Mesendoderm (in vitro differentiated cells): Measurements from ENCODE around the gene KCNQ5.

Experiments
- DNase-seq: peaks from one replicate; pipeline ENCODE4 v3.0.0; 2013
- H2AK5ac ChIP-seq: 2 replicates; pipeline ENCODE4 v1.6.1; 2013; ENCODE audit warnings: low read length, inconsistent platforms
- H2BK120ac ChIP-seq: 2 replicates; pipeline ENCODE4 v1.6.1; 2013; ENCODE audit warnings: low read depth, mild to moderate bottlenecking, low read length, moderate library complexity, mixed read lengths
- H2BK15ac ChIP-seq: replicated peaks from 2 replicates; pipeline ENCODE4 v1.6.1; 2013; ENCODE audit warnings: low read depth, mild to moderate bottlenecking, moderate library complexity
- H2BK5ac ChIP-seq: 2 replicates; pipeline ENCODE4 v1.6.1; 2013; ENCODE audit warnings: low read length, inconsistent platforms
- H3K18ac ChIP-seq: 2 replicates; pipeline ENCODE4 v1.6.1; 2013; ENCODE audit warnings: mild to moderate bottlenecking, low read length, mixed read lengths
- H3K23ac ChIP-seq: one replicate; pipeline ENCODE4 v1.6.1; 2013; ENCODE audit warnings: low read length
- H3K27ac ChIP-seq: 2 replicates; pipeline ENCODE4 v1.5.1; 2013; ENCODE audit warnings: low read depth, mild to moderate bottlenecking, inconsistent platforms, low read length, moderate library complexity
- H3K27me3 ChIP-seq: 2 replicates; pipeline ENCODE4 v1.6.1; 2013; ENCODE audit warnings: low read length, control low read depth, mild to moderate bottlenecking, inconsistent platforms; ENCODE audit not compliant: insufficient read depth, poor library complexity
- H3K36me3 ChIP-seq: 2 replicates; pipeline ENCODE4 v1.6.1; 2013; ENCODE audit warnings: low read length, inconsistent platforms; ENCODE audit not compliant: control insufficient read depth, insufficient read depth
- H3K4ac ChIP-seq: one replicate; pipeline ENCODE4 v1.6.1; 2013; ENCODE audit warnings: low read depth, mild to moderate bottlenecking, low read length, moderate library complexity
- H3K4me1 ChIP-seq: 2 replicates; pipeline ENCODE4 v1.6.1; 2013; ENCODE audit warnings: low read depth, low read length, inconsistent platforms; ENCODE audit not compliant: control insufficient read depth
- H3K4me2 ChIP-seq: 2 replicates; pipeline ENCODE4 v1.6.1; 2013; ENCODE audit warnings: low read length
- H3K4me3 ChIP-seq: 2 replicates; pipeline ENCODE4 v1.5.1; 2013; ENCODE audit warnings: mild to moderate bottlenecking, low read length
- H3K56ac ChIP-seq: one replicate; pipeline ENCODE4 v1.6.1; 2013; ENCODE audit warnings: low read length
- H3K79me1 ChIP-seq: 2 replicates; pipeline ENCODE4 v1.6.1; 2013; ENCODE audit warnings: low read length, inconsistent platforms
- H3K79me2 ChIP-seq: 2 replicates; pipeline ENCODE4 v1.6.1; 2013; ENCODE audit warnings: mild to moderate bottlenecking, low read length; ENCODE audit not compliant: control insufficient read depth, insufficient read depth
- H3K9ac ChIP-seq: 2 replicates; pipeline ENCODE4 v1.6.1; 2013; ENCODE audit warnings: low read length, inconsistent platforms
- H4K5ac ChIP-seq: one replicate; pipeline ENCODE4 v1.6.1; 2013; ENCODE audit warnings: low read length
- H4K8ac ChIP-seq: one replicate; pipeline ENCODE4 v1.6.1; 2013; ENCODE audit warnings: low read depth, mild to moderate bottlenecking, control low read depth, low read length, moderate library complexity
- WGBS: extraction: QIAGEN DNeasy Blood & Tissue Kit; methylation state at CpG from one replicate; pipeline ENCODE4 v1.1.7; 2013; ENCODE audit warnings: low lambda C conversion rate, missing lambda C conversion rate; ENCODE audit not compliant: insufficient coverage; ENCODE audit errors: extremely low coverage; 5-methylcytosine and 5-hydroxymethylcytosine counted together

The KCNQ5 gene

DNA sequence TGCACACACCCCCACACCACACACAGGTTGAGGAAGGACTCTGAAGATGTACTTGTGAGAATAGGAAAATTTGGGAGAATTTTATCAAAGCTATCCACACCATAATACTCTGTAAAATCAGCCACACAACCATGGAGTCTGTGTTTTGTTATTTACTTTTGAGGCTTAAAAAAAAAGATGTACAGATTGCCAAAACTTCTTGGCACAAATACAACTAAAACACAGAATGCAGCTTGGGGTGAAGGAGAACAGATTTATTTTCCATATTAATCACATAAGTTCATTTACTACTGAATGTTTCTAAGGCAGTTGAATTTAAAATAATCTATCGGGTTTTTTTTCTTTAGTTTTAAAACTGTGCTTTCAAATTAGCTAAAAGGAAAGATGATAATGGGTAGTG lies 32.8 kb upstream of the KCNQ5 start:
- Histone ChIP-seq H3K27ac (no peak overlapping the region), H3K79me1 (no peaks in the 10 kb centered on the region), H2AK5ac (no peak overlapping the region), H3K79me2 (no peaks in the 10 kb centered on the region), H3K4ac (no peak overlapping the region), H2BK120ac (no peak overlapping the region), H3K4me2 (no peak overlapping the region), H3K9ac (no peak overlapping the region), H3K4me3 (no peak overlapping the region), H3K23ac (no peak overlapping the region), H3K18ac (no peak overlapping the region), H2BK5ac (no peak overlapping the region), H3K36me3 (no peaks in the 10 kb centered on the region), H3K27me3 (no peaks in the 10 kb centered on the region), H3K56ac (no peak overlapping the region), H4K8ac (no peak overlapping the region), H3K4me1 (no peaks in the 10 kb centered on the region), H4K5ac (no peak overlapping the region), H2BK15ac (no peak overlapping the region)
- WGBS = no CpG with 5 or more reads among the region's 1 CpG
- DNase-seq = no peak

DNA sequence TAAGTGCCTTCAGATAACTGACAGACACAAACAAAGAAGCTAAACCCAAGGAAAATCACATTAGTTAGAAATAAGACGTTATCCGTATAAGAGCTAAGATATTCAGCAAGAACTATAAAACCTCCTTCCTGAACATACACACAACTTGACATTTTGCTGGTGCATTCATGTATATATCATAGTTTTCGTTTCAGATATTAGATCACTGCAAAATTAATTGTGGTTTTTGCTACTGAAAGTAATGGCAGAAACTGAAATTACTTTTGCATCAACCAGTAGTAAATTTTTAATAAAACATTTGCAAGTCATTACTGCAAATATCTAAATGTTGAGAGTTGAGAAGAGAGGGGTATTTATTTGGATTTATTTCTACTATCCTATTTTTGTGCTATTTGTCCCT lies 26.1 kb upstream of the KCNQ5 start:
- DNase-seq = no peak

DNA sequence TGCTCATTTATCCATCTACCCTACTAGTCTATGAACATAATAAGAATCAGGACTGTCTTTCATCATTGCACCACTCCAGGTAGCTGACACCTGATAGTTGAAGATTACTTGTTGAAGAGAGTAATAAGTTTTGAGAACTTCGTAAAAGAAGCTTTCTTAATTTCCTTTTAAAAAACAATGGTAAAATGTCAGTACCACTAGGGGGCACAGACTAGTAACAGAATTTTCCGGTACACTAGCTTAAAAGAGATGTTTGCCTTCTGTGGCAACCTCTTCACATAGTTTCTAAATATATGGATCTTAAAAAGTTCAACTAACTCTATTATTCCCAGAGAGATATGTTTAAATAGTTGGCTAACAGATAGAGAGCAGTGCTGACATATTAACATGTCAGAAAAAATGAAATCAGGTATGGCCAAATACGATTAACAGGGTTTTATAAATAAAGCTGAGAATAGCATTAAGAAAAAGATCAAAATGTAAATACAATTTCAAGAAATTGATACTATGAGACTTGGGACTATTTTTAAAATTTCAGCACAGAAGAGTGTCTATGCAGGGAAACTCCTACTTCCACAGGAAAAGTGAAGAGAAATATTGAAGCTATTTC lies 5.4 kb upstream of the KCNQ5 start:
- Histone ChIP-seq H3K23ac (no peak overlapping the region), H3K4me3 (no peak overlapping the region), H3K9ac (no peak overlapping the region), H3K79me2 (no peaks in the 10 kb centered on the region), H3K36me3 (no peaks in the 10 kb centered on the region), H3K56ac (no peak overlapping the region), H4K8ac (no peak overlapping the region), H3K79me1 (no peaks in the 10 kb centered on the region), H2BK120ac (no peak overlapping the region), H3K27me3 (peaks cover 8% of the 10 kb centered on the region), H4K5ac (no peak overlapping the region), H2BK5ac (no peak overlapping the region), H2AK5ac (no peak overlapping the region), H3K27ac (no peak overlapping the region), H3K4me1 (no peaks in the 10 kb centered on the region), H3K4ac (no peak overlapping the region), H2BK15ac (no peak overlapping the region), H3K18ac (no peak overlapping the region), H3K4me2 (no peak overlapping the region)
- WGBS = no CpG with 5 or more reads among the region's 3 CpGs
- peak; percentile 14 for DNase-seq

More for the DNA sequence above, 26.1 kb upstream of the KCNQ5 start:
- Histone ChIP-seq H2BK120ac (no peak overlapping the region), H3K56ac (no peak overlapping the region), H2AK5ac (no peak overlapping the region), H3K27me3 (no peaks in the 10 kb centered on the region), H3K79me2 (no peaks in the 10 kb centered on the region), H4K5ac (no peak overlapping the region), H3K23ac (no peak overlapping the region), H2BK15ac (no peak overlapping the region), H3K4me1 (no peaks in the 10 kb centered on the region), H3K4ac (no peak overlapping the region), H3K9ac (no peak overlapping the region), H2BK5ac (no peak overlapping the region), H3K79me1 (no peaks in the 10 kb centered on the region), H3K36me3 (no peaks in the 10 kb centered on the region), H3K4me2 (no peak overlapping the region), H3K4me3 (no peak overlapping the region), H3K27ac (no peak overlapping the region), H3K18ac (no peak overlapping the region), H4K8ac (no peak overlapping the region)
- WGBS = no CpG with 5 or more reads among the region's 3 CpGs

DNA sequence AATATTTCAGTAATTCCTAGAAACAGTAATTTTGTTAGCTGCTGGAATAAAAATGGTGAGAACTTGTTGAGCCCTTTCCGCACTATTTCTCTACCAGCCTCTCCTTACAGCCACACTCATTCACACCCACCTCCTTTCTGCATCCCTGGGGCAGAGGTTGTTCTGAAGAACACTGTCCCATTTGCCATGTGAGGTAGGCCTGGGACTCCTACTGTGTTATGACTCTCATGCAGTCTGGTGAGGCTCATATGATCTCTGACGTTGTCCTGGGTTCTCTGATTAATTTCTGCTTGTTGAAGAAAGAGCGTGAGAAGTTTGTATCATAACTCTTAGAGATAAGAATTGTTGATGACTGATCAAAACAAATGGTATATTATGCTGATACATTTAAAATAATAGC lies 4.1 kb upstream of the KCNQ5 start:
- Histone ChIP-seq H4K8ac (no peak overlapping the region), H3K4me2 (no peak overlapping the region), H3K23ac (no peak overlapping the region), H2BK120ac (no peak overlapping the region), H2AK5ac (no peak overlapping the region), H3K56ac (no peak overlapping the region), H3K4me3 (no peak overlapping the region), H3K36me3 (no peaks in the 10 kb centered on the region), H3K4me1 (no peaks in the 10 kb centered on the region), H3K79me2 (no peaks in the 10 kb centered on the region), H3K79me1 (no peaks in the 10 kb centered on the region), H3K27ac (no peak overlapping the region), H2BK5ac (no peak overlapping the region), H4K5ac (no peak overlapping the region), H3K9ac (no peak overlapping the region), H3K18ac (no peak overlapping the region), H2BK15ac (no peak overlapping the region), H3K4ac (no peak overlapping the region), H3K27me3 (peaks cover 10% of the 10 kb centered on the region)
- DNase-seq = no peak
- WGBS = no CpG with 5 or more reads among the region's 3 CpGs

DNA sequence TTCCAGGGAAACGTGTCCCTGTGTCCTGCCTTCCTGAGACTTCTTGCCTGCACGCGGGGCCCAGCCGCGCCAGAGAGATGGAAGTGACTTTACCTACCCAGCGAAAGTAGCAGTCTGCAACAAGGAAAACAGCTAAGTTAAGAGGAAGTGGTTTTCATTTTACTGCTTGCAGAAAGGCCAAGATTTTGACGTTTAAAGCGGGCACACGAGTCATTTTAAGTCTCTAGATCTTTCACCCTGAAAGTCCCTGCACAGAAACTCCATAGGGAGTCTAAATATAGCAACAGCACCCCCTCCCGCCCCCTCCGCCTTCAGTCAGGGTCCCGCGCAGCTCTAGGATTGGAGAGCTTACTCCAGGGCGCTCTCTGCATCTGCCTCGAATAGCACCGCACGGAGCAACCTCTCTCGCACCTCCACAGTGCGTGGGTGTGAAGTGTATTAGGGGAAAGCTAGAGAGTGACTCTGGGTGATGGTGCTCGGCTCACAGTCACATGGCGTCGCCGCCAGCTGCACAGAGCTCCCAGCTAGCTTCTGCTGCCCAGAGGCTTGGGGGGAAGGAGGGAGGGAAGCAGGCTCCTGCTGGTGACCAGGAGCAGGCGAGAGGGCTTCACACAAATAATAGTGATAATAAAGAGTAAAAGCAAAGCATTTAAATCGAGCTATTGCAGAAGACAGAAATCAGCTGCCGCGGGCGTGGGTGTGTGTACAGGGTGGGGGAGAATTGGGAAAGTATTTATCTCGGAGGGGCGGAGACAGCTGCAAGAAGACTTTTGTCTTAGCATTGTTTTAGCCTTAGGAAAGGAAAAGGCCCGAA lies 1.8 kb upstream of the KCNQ5 start:
- Histone ChIP-seq H4K8ac (no peak overlapping the region), H2BK15ac (no peak overlapping the region), H3K4ac (no peak overlapping the region), H3K27me3 (peaks cover 10% of the 10 kb centered on the region), H3K4me1 (no peaks in the 10 kb centered on the region), H3K4me3 (no peak overlapping the region), H3K18ac (no peak overlapping the region), H2BK5ac (no peak overlapping the region), H3K4me2 (peak overlapping the region; percentile 58), H3K36me3 (no peaks in the 10 kb centered on the region), H4K5ac (no peak overlapping the region), H3K56ac (no peak overlapping the region), H3K79me1 (no peaks in the 10 kb centered on the region), H3K27ac (no peak overlapping the region), H3K79me2 (no peaks in the 10 kb centered on the region), H2BK120ac (no peak overlapping the region), H3K9ac (peak overlapping the region; percentile 0), H2AK5ac (no peak overlapping the region), H3K23ac (no peak overlapping the region)
- DNase-seq = peak; percentile 52
- WGBS = no CpG with 5 or more reads among the region's 31 CpGs
